PC-3 (cell line): Measurements from ENCODE around the gene TROAP.

Experiments
- EZH2 ChIP-seq: fragments of 300-600 bp; sonication (generic); IDR thresholded peaks from one replicate; pipeline ENCODE4 v1.6.1; 2017; ENCODE audit warnings: antibody characterized with exemption, mild to moderate bottlenecking, low read length; ENCODE audit not compliant: unreplicated experiment
- EZH2phosphoT487 ChIP-seq: fragments of 300-600 bp; sonication (generic); IDR thresholded peaks from 2 replicates; pipeline ENCODE4 v1.6.1; 2018; ENCODE audit warnings: mild to moderate bottlenecking, antibody characterized with exemption, low read length, borderline replicate concordance
- TF ChIP-seq, protein P1 (sequence below): fragments of 300-600 bp; sonication (generic); conservative IDR thresholded peaks from 2 replicates; pipeline ENCODE4 v1.5.1; 2017; ENCODE audit warnings: antibody characterized with exemption, low read depth, mild to moderate bottlenecking, low read length

DNA sequence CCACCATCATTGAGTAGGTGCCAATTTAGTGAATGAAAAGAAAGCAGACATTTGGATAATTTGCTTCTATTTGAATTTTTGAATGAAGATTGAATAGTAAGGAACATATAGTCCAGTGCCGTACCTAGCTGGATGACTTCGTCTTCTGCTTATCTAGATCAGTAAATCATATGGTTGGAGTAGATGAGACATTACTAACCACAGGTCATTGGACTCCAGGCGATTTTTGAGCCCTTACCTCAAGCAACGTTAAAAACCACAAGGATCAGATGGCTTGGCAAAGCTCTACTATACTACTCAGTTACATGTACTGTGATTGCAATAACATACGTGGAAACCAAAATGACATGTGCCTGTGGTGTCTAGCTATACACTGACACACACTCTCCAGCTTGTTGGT is 42.5 kb downstream of the TROAP start:
- TF ChIP-seq EZH2phosphoT487 (no peak), EZH2 (no peak)
- TF ChIP-seq, protein P1, sequence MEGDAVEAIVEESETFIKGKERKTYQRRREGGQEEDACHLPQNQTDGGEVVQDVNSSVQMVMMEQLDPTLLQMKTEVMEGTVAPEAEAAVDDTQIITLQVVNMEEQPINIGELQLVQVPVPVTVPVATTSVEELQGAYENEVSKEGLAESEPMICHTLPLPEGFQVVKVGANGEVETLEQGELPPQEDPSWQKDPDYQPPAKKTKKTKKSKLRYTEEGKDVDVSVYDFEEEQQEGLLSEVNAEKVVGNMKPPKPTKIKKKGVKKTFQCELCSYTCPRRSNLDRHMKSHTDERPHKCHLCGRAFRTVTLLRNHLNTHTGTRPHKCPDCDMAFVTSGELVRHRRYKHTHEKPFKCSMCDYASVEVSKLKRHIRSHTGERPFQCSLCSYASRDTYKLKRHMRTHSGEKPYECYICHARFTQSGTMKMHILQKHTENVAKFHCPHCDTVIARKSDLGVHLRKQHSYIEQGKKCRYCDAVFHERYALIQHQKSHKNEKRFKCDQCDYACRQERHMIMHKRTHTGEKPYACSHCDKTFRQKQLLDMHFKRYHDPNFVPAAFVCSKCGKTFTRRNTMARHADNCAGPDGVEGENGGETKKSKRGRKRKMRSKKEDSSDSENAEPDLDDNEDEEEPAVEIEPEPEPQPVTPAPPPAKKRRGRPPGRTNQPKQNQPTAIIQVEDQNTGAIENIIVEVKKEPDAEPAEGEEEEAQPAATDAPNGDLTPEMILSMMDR, result no peak
